Measurements from ENCODE around the gene ZNF324B. TPM values are rescaled to one million over a fixed set of nuclear protein-coding genes. Genes with fewer than 3 reads are reported as not detected.

The ZNF324B gene
- polyA plus RNA-seq, 6 donors from 2014 or later: 0.96 to 3.7 (median 2.4) TPM

DNA sequence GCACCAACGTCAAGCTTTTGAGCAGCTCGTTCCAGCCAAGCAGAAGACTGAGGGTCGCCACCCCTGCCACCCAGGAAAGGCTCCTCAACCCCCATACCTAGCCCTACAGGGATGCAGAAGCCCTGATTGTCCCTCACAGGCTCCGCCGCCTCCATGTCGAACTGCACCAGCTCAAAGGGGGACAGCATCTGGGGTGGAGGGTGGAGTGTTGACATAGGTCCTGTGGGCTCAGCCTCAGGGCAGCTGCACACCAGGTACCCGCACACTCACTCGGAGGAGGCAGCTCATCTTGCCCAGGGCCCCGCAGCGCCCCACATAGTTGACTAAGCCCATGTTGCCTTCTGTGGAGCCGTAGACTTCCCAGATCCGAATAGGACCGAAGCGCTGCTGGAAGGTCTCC lies 48.8 kb downstream of the ZNF324B start:
- peak overlapping the region in 5 of 8 donors; percentile 35 to 94 (median 57) for H3K4me3 Mint-ChIP-seq
- peak overlapping the region in 2 of 6 donors; percentile 75 to 94 for H3K27ac Mint-ChIP-seq

More for the DNA sequence above, 48.8 kb downstream of the ZNF324B start:
- H3K27me3 Mint-ChIP-seq: no peaks in the 10 kb centered on the region
- ATAC-seq (ENCODE audit: low read depth in 2 of 2) (no peak), DNase-seq (no peak)
- H3K36me3 Mint-ChIP-seq: peaks cover 0 to 8% of the 10 kb centered on the region in 2 donors
- H3K4me1 Mint-ChIP-seq: peaks cover 12 to 21% (median 13%) of the 10 kb centered on the region in 3 donors
- peaks cover 0 to 22% (median 13%) of the 10 kb centered on the region in 7 donors for H3K9me3 Mint-ChIP-seq

Other genes with a start within 250 kb of the ZNF324B start
- 10 to 100 TPM; 16.4 to 41.1 (median 23.1) TPM for gene ZNF544, start 222.7 kb upstream of the ZNF324B start, polyA plus RNA-seq (ENCODE audit: low read depth in 6 of 6)
- gene ZNF8, start 172.7 kb upstream of the ZNF324B start, polyA plus RNA-seq (ENCODE audit: low read depth in 6 of 6): 1 to 10 TPM in 1 of 6 donors, under 1 TPM in 4, not detected in 1; 0.21 to 1.0 (median 0.70) TPM
- gene ERVK3-1, start 146.2 kb upstream of the ZNF324B start, polyA plus RNA-seq (ENCODE audit: low read depth in 6 of 6): 10 to 100 TPM; 47.2 to 88.7 (median 74.6) TPM
- gene ZSCAN22, start 124.6 kb upstream of the ZNF324B start, polyA plus RNA-seq (ENCODE audit: low read depth in 6 of 6): 1 to 10 TPM in 5 of 6 donors, not detected in 1; 1.5 to 5.2 (median 2.1) TPM
- gene A1BG, start 98.1 kb upstream of the ZNF324B start, polyA plus RNA-seq (ENCODE audit: low read depth in 6 of 6): 10 to 100 TPM; 30.6 to 68.3 (median 50.9) TPM
- gene ZNF497, start 88.9 kb upstream of the ZNF324B start, polyA plus RNA-seq (ENCODE audit: low read depth in 6 of 6): 1 to 10 TPM in 3 of 6 donors, under 1 TPM in 3; 0.23 to 2.3 (median 1.5) TPM
- 10 to 100 TPM in 2 of 6 donors, 1 to 10 TPM in 4; 7.5 to 13.5 (median 8.5) TPM for gene ZNF837, start 70.6 kb upstream of the ZNF324B start, polyA plus RNA-seq (ENCODE audit: low read depth in 6 of 6)
- 1,000 to 10,000 TPM; 1,545 to 2,332 (median 1,783) TPM for gene RPS5, start 64.4 kb upstream of the ZNF324B start, polyA plus RNA-seq (ENCODE audit: low read depth in 6 of 6)
- not detected for gene RNF225, start 56.0 kb upstream of the ZNF324B start, polyA plus RNA-seq (ENCODE audit: low read depth in 6 of 6)
- 1 to 10 TPM; 3.6 to 6.2 (median 4.5) TPM for gene ZNF584, start 43.0 kb upstream of the ZNF324B start, polyA plus RNA-seq (ENCODE audit: low read depth in 6 of 6)
- gene ZNF132, start 11.5 kb upstream of the ZNF324B start, polyA plus RNA-seq (ENCODE audit: low read depth in 6 of 6): 1 to 10 TPM in 5 of 6 donors, not detected in 1; 2.1 to 3.8 (median 3.2) TPM
- gene ZNF324, start 15.5 kb downstream of the ZNF324B start, polyA plus RNA-seq (ENCODE audit: low read depth in 6 of 6): 10 to 100 TPM in 5 of 6 donors, 1 to 10 TPM in 1; 8.5 to 30.0 (median 14.4) TPM
- gene ZNF446, start 24.7 kb downstream of the ZNF324B start, polyA plus RNA-seq (ENCODE audit: low read depth in 6 of 6): 1 to 10 TPM; 4.1 to 6.2 (median 5.0) TPM
- gene SLC27A5, start 60.4 kb downstream of the ZNF324B start, polyA plus RNA-seq (ENCODE audit: low read depth in 6 of 6): 10 to 100 TPM; 12.0 to 17.8 (median 12.7) TPM
- gene ZBTB45, start 68.2 kb downstream of the ZNF324B start, polyA plus RNA-seq (ENCODE audit: low read depth in 6 of 6): 1 to 10 TPM; 3.3 to 6.8 (median 4.8) TPM
- 100 to 1,000 TPM in 1 of 6 donors, 10 to 100 TPM in 5; 25.7 to 100 (median 50.8) TPM for gene TRIM28, start 92.4 kb downstream of the ZNF324B start, polyA plus RNA-seq (ENCODE audit: low read depth in 6 of 6)
- gene CHMP2A, start 103.5 kb downstream of the ZNF324B start, polyA plus RNA-seq (ENCODE audit: low read depth in 6 of 6): 100 to 1,000 TPM; 109 to 169 (median 122) TPM
- gene UBE2M, start 107.0 kb downstream of the ZNF324B start, polyA plus RNA-seq (ENCODE audit: low read depth in 6 of 6): 10 to 100 TPM; 10.8 to 24.2 (median 16.8) TPM
- 10 to 100 TPM in 2 of 6 donors, 1 to 10 TPM in 4; 6.6 to 14.8 (median 9.3) TPM for gene MZF1, start 121.7 kb downstream of the ZNF324B start, polyA plus RNA-seq (ENCODE audit: low read depth in 6 of 6)

Data from naive B cell (primary cell).